ENCODE measurements around the gene GNB1. TPM values are rescaled to one million over a fixed set of nuclear protein-coding genes. Genes with fewer than 3 reads are reported as not detected.

GNB1 gene
- total and polyA plus RNA-seq, 9 of the 15 experiments (the other 6 are each of a cell fraction or from before 2014, with no cell fraction given): 34.3 to 388 (median 114) TPM

DNA sequence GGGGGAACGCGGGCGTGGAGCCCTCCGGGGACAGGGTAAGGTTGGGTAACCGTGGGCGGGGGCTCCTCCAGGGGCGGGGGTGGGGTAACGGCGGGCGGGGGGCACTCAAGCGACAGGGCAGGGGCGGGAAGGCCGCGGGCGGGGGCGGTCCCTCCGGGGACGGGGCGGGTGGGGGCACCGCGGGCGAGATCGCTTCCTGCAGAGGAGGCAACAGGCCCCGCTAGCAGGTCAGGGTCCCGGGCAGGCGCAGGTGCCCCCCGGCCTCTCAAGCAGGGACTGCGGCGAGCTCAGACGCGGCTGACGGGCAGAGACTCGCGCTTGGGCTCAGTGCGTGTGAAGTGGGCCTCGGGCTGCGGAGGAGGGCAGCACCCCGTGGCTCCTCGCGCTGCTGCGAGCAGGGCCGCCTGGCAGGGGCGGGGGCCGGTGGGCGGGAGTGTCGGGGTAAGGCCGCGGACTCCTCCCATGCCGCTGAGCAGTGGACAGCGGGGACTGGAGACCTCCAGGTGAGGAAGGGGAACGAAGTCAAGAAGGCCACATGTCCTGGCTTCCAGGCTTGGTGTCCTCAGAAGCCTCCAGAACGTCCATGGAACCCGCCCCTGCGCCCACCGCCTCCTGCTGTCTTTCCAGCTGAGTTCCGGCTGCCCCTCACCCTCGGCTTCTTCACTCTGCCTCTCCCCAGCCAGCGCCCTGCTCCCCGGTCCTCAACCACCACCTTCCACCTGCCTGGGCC lies 627 bp upstream of the GNB1 start (continued):
- TF ChIP-seq, protein P1, sequence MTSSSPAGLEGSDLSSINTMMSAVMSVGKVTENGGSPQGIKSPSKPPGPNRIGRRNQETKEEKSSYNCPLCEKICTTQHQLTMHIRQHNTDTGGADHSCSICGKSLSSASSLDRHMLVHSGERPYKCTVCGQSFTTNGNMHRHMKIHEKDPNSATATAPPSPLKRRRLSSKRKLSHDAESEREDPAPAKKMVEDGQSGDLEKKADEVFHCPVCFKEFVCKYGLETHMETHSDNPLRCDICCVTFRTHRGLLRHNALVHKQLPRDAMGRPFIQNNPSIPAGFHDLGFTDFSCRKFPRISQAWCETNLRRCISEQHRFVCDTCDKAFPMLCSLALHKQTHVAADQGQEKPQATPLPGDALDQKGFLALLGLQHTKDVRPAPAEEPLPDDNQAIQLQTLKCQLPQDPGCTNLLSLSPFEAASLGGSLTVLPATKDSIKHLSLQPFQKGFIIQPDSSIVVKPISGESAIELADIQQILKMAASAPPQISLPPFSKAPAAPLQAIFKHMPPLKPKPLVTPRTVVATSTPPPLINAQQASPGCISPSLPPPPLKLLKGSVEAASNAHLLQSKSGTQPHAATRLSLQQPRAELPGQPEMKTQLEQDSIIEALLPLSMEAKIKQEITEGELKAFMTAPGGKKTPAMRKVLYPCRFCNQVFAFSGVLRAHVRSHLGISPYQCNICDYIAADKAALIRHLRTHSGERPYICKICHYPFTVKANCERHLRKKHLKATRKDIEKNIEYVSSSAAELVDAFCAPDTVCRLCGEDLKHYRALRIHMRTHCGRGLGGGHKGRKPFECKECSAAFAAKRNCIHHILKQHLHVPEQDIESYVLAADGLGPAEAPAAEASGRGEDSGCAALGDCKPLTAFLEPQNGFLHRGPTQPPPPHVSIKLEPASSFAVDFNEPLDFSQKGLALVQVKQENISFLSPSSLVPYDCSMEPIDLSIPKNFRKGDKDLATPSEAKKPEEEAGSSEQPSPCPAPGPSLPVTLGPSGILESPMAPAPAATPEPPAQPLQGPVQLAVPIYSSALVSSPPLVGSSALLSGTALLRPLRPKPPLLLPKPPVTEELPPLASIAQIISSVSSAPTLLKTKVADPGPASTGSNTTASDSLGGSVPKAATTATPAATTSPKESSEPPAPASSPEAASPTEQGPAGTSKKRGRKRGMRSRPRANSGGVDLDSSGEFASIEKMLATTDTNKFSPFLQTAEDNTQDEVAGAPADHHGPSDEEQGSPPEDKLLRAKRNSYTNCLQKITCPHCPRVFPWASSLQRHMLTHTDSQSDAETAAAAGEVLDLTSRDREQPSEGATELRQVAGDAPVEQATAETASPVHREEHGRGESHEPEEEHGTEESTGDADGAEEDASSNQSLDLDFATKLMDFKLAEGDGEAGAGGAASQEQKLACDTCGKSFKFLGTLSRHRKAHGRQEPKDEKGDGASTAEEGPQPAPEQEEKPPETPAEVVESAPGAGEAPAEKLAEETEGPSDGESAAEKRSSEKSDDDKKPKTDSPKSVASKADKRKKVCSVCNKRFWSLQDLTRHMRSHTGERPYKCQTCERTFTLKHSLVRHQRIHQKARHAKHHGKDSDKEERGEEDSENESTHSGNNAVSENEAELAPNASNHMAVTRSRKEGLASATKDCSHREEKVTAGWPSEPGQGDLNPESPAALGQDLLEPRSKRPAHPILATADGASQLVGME (CRISPR knock-in tag; IDR thresholded peaks at IDR 0.05): no peak
- TF ChIP-seq MCM7 (IDR thresholded peaks at IDR 0.05) (no peak), ZNF133 (CRISPR knock-in tag; IDR thresholded peaks at IDR 0.05) (no peak), ZNF507 (tag; conservative IDR thresholded peaks at IDR 0.05) (no peak), ZNF232 (CRISPR knock-in tag; IDR thresholded peaks at IDR 0.05) (no peak), NONO (IDR thresholded peaks at IDR 0.05; ENCODE audit: low read depth in 2 of 2, low read length in 1 of 2) (no peak), YY1 (IDR thresholded peaks at IDR 0.05; ENCODE audit: borderline replicate concordance in 1 of 3, control insufficient read depth in 1 of 3, extremely low read depth in 1 of 3, insufficient read depth in 3 of 3, insufficient read length in 1 of 3, insufficient replicate concordance in 2 of 3, low read depth in 1 of 3, low read length in 2 of 3) (no peak), POLR2G (IDR thresholded peaks at IDR 0.05; ENCODE audit: low read depth, low read length) (peak; percentile 85), HNRNPUL1 (IDR thresholded peaks at IDR 0.05; ENCODE audit: low read length) (no peak), ZNF668 (CRISPR knock-in tag; IDR thresholded peaks at IDR 0.05) (no peak), NR2C1 (IDR thresholded peaks at IDR 0.05) (no peak), NR2C1 (tag; IDR thresholded peaks at IDR 0.05) (no peak)
- TF ChIP-seq, protein P2, sequence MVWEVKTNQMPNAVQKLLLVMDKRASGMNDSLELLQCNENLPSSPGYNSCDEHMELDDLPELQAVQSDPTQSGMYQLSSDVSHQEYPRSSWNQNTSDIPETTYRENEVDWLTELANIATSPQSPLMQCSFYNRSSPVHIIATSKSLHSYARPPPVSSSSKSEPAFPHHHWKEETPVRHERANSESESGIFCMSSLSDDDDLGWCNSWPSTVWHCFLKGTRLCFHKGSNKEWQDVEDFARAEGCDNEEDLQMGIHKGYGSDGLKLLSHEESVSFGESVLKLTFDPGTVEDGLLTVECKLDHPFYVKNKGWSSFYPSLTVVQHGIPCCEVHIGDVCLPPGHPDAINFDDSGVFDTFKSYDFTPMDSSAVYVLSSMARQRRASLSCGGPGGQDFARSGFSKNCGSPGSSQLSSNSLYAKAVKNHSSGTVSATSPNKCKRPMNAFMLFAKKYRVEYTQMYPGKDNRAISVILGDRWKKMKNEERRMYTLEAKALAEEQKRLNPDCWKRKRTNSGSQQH (CRISPR knock-in tag; IDR thresholded peaks at IDR 0.05): no peak
- TF ChIP-seq, protein P3, sequence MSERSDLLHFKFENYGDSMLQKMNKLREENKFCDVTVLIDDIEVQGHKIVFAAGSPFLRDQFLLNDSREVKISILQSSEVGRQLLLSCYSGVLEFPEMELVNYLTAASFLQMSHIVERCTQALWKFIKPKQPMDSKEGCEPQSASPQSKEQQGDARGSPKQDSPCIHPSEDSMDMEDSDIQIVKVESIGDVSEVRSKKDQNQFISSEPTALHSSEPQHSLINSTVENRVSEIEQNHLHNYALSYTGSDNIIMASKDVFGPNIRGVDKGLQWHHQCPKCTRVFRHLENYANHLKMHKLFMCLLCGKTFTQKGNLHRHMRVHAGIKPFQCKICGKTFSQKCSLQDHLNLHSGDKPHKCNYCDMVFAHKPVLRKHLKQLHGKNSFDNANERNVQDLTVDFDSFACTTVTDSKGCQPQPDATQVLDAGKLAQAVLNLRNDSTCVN (CRISPR knock-in tag; IDR thresholded peaks at IDR 0.05): no peak
- TF ChIP-seq, protein P4, sequence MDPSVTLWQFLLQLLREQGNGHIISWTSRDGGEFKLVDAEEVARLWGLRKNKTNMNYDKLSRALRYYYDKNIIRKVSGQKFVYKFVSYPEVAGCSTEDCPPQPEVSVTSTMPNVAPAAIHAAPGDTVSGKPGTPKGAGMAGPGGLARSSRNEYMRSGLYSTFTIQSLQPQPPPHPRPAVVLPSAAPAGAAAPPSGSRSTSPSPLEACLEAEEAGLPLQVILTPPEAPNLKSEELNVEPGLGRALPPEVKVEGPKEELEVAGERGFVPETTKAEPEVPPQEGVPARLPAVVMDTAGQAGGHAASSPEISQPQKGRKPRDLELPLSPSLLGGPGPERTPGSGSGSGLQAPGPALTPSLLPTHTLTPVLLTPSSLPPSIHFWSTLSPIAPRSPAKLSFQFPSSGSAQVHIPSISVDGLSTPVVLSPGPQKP (CRISPR knock-in tag; IDR thresholded peaks at IDR 0.05): no peak
- TF ChIP-seq, protein P5, sequence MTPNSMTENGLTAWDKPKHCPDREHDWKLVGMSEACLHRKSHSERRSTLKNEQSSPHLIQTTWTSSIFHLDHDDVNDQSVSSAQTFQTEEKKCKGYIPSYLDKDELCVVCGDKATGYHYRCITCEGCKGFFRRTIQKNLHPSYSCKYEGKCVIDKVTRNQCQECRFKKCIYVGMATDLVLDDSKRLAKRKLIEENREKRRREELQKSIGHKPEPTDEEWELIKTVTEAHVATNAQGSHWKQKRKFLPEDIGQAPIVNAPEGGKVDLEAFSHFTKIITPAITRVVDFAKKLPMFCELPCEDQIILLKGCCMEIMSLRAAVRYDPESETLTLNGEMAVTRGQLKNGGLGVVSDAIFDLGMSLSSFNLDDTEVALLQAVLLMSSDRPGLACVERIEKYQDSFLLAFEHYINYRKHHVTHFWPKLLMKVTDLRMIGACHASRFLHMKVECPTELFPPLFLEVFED (CRISPR knock-in tag; conservative IDR thresholded peaks at IDR 0.05): no peak; the same call in 1 of the 2 replicates
